ENCODE data around the gene PPARGC1A. TPM values are rescaled to one million over a fixed set of nuclear protein-coding genes. Genes with fewer than 3 reads are reported as not detected.

PPARGC1A gene
- polyA plus RNA-seq, 1 experiment = 0.73 TPM

- ChIA-PET CTCF (no interaction called here), POLR2A (no interaction called here)
- no peak for DNase-seq (ENCODE audit: low read depth, low spot score)
- TF ChIP-seq, protein P1, sequence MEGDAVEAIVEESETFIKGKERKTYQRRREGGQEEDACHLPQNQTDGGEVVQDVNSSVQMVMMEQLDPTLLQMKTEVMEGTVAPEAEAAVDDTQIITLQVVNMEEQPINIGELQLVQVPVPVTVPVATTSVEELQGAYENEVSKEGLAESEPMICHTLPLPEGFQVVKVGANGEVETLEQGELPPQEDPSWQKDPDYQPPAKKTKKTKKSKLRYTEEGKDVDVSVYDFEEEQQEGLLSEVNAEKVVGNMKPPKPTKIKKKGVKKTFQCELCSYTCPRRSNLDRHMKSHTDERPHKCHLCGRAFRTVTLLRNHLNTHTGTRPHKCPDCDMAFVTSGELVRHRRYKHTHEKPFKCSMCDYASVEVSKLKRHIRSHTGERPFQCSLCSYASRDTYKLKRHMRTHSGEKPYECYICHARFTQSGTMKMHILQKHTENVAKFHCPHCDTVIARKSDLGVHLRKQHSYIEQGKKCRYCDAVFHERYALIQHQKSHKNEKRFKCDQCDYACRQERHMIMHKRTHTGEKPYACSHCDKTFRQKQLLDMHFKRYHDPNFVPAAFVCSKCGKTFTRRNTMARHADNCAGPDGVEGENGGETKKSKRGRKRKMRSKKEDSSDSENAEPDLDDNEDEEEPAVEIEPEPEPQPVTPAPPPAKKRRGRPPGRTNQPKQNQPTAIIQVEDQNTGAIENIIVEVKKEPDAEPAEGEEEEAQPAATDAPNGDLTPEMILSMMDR (IDR thresholded peaks at IDR 0.05; ENCODE audit: low read depth, low read length) = no peak
- Histone ChIP-seq H3K4me3 (ENCODE audit: low read depth, low read length) (no peak overlapping the region), H3K27ac (ENCODE audit: low read depth, low read length) (no peak overlapping the region), H3K9me3 (ENCODE audit: control insufficient read depth, insufficient read depth, low read length) (no peaks in the 10 kb centered on the region), H3K27me3 (ENCODE audit: control insufficient read depth, insufficient read depth, low read length) (no peaks in the 10 kb centered on the region)
Measured at GRCh38 chr4:23782778-23783437, 106.9 kb downstream of the PPARGC1A start.

DNA sequence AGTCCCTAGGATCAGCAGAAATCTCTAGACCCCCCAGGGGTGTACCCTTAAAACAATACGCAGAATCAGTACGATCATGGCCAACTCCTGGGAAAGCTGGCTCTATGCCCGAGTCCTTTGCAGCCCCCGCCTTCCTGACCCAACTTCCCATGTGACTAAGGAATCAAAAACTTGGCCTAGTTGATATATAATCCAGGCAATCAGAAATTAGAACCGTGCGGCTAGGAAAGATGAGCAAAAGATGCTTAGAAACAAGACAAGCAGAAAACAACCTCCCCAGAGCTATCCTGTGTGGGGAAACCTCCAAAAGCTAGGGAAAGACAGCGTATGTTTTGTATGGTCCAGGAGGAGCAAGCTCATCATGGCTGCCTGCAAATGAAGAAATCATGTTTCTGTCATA lies 110.0 kb downstream of the PPARGC1A start:
- no peak overlapping the region for H3K4me3 ChIP-seq (ENCODE audit: low read depth, low read length)
- TF ChIP-seq, protein P1 (IDR thresholded peaks at IDR 0.05; ENCODE audit: low read depth, low read length) = no peak
- peaks cover 4% of the 10 kb centered on the region for H3K27me3 ChIP-seq (ENCODE audit: control insufficient read depth, insufficient read depth, low read length)
- DNase-seq (ENCODE audit: low read depth, low spot score) = no peak
- no peak overlapping the region for H3K27ac ChIP-seq (ENCODE audit: low read depth, low read length)
- no peaks in the 10 kb centered on the region for H3K9me3 ChIP-seq (ENCODE audit: control insufficient read depth, insufficient read depth, low read length)
- POLR2A ChIA-PET = no interaction called here
- CTCF ChIA-PET = no interaction called here

GRCh38 chr4:23779422-23779821 lies 110.4 kb downstream of the PPARGC1A start:
- peaks cover 4% of the 10 kb centered on the region for H3K27me3 ChIP-seq (ENCODE audit: control insufficient read depth, insufficient read depth, low read length)
- H3K9me3 ChIP-seq (ENCODE audit: control insufficient read depth, insufficient read depth, low read length) = no peaks in the 10 kb centered on the region
- no peak for DNase-seq (ENCODE audit: low read depth, low spot score)
- no peak overlapping the region for H3K27ac ChIP-seq (ENCODE audit: low read depth, low read length)
- TF ChIP-seq, protein P1 (IDR thresholded peaks at IDR 0.05; ENCODE audit: low read depth, low read length) = no peak
- ChIA-PET CTCF (interaction anchor here (0.6 kb wide), 1 partner anchor 62 kb away, joined by 3 read pairs; no protein-coding TSS in a partner anchor), POLR2A (no interaction called here)
- H3K4me3 ChIP-seq (ENCODE audit: low read depth, low read length) = no peak overlapping the region

DNA sequence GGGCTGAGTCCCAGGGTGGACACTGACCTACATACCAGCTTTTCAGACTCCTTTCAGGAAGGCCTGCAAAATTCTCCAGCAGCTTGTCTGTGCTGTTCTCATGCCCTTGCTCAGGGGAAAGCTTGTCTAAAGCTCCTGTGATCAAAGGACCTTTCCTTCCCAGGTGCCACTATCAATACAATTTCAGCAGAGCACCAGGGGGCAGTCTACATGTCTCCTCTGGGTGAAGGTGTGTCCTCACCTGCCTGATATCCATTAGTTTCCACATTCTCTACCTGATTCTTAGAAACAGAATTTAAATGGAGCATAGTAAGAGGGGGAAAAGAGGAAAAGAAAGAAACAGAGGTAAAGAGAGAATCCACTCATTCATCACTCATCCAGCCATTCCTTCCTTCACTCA lies 114.2 kb downstream of the PPARGC1A start:
- Histone ChIP-seq H3K27me3 (ENCODE audit: control insufficient read depth, insufficient read depth, low read length) (peaks cover 4% of the 10 kb centered on the region), H3K9me3 (ENCODE audit: control insufficient read depth, insufficient read depth, low read length) (no peaks in the 10 kb centered on the region), H3K4me3 (ENCODE audit: low read depth, low read length) (no peak overlapping the region), H3K27ac (ENCODE audit: low read depth, low read length) (no peak overlapping the region)
- POLR2A ChIA-PET = interaction anchor here (0.6 to 0.7 kb wide), 2 partner anchors 69 to 204 kb away, joined by 3 to 6 read pairs; no protein-coding TSS in a partner anchor
- no peak for DNase-seq (ENCODE audit: low read depth, low spot score)
- CTCF ChIA-PET = interaction anchor here (0.5 kb wide), 1 partner anchor 1270 kb away, joined by 3 read pairs; no protein-coding TSS in a partner anchor
- TF ChIP-seq, protein P1 (IDR thresholded peaks at IDR 0.05; ENCODE audit: low read depth, low read length) = no peak

DNA sequence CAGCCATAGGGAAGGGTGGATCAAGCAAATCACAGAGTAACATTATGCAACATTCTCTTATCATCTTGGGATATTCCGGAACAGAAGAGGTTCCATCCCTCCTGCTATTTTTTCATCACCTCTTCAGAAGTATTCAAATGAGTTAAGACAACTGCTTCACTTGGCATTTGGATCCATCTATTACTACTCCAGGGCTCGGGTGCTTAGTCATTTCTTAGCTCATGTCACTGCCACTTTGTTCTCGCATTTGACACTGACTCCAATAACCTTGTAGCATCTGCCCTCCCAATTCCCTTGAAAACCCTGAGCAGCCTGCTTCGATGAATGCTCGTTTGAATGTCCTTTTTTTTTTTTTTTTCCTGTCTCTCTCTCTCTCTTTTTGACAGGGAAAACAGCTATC lies 114.9 kb downstream of the PPARGC1A start:
- CTCF ChIA-PET = interaction anchor here (0.5 kb wide), 1 partner anchor 1269 kb away, joined by 3 read pairs; no protein-coding TSS in a partner anchor
- H3K27me3 ChIP-seq (ENCODE audit: control insufficient read depth, insufficient read depth, low read length) = peaks cover 4% of the 10 kb centered on the region
- H3K4me3 ChIP-seq (ENCODE audit: low read depth, low read length) = no peak overlapping the region
- TF ChIP-seq, protein P1 (IDR thresholded peaks at IDR 0.05; ENCODE audit: low read depth, low read length) = no peak
- DNase-seq (ENCODE audit: low read depth, low spot score) = no peak
- POLR2A ChIA-PET = interaction anchor here (0.6 to 0.7 kb wide), 2 partner anchors 70 to 205 kb away, joined by 3 to 6 read pairs; no protein-coding TSS in a partner anchor
- H3K9me3 ChIP-seq (ENCODE audit: control insufficient read depth, insufficient read depth, low read length) = no peaks in the 10 kb centered on the region
- no peak overlapping the region for H3K27ac ChIP-seq (ENCODE audit: low read depth, low read length)
